HG03432 (cell line): Measurements from ENCODE around the gene SYVN1.
"Not testable (repeated sequence)": the region's sequence is repeated elsewhere in the genome, so short reads cannot be mapped to it uniquely, and the experiment has no call there.

Source experiments
- ATAC-seq: cut with Tn5 transposase; IDR thresholded peaks from one replicate; pipeline ENCODE4 v1.9.1; 2021; ENCODE audit warnings: mild to moderate bottlenecking, moderate library complexity; ENCODE audit not compliant: unreplicated experiment

Gene SYVN1

GRCh38 chr11:65134240-65134951, at the start of gene SYVN1:
Gene SYVN1 (minus strand): TSS chr11:65134519. CDS start chr11:65133601, 918 bp downstream.
- peak; percentile 66 for ATAC-seq

- ATAC-seq = no peak
Measured at GRCh38 chr11:65183201-65183891, 49.0 kb upstream of the SYVN1 start.

- ATAC-seq = no peak
Measured at GRCh38 chr11:65182258-65183170, 48.2 kb upstream of the SYVN1 start.

DNA sequence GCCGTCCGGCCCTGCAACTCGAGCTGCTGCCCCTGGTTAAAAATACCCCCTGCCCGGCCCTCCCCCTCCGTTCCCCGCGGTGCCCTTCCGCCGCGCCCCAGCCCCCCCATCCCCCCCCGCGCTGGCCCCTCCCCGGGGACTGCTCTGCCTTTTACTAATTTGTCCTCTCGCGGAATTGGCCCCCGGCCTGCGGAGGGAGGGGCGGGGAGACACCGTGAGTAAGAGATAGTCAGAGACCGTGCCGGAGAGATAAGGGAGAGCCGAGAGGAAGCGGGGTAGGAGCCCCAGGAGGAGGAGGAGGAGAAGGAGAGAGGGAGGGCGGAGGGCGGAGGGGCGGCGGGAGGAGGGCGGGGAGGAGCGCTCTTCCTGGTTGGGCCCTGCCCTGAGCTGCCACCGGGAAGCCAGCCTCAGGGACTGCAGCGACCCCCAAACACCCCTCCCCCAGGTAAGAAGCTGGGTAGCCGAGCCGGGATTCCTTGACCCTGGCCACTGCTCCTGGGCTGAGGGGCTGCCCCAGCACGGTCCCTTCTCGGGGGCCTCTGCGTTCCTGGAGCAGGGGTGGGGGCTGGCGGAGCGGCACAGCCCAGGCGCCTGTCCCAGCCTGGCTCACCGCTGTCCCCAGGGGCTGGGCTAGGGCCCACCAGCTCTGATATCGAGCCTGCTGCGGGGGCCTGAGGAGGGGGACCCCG, 47.4 kb upstream of the SYVN1 start, which contains the start of gene CAPN1:
Gene CAPN1, plus strand, starts transcription at position 360 of the 689 bp plus-strand sequence. CDS start 774 bp downstream, outside the sequence.
- peak; percentile 48 for ATAC-seq

GRCh38 chr11:65180877-65181568, 46.7 kb upstream of the SYVN1 start:
- ATAC-seq = peak; percentile 73

DNA sequence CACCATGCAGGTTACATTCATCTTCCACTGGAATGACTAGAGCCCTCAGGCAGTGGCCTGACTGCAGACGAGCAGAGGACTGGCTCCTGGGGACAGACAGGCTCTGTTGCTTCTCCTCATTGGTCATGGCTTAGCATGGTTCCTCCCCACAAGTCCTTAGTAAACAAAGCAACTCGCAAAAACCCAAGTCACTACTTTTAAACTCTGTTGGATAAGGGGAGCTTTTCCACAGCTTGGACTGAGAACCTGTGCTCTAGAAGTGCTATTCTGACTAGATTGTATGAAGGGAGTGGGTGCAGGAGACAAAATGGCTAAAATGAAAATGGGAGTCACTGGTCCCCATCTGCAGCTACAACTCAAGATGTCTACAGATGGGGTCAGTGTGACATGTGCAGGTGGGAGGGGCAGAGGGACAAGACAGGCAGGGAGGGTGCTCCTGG, 40.3 kb upstream of the SYVN1 start:
- ATAC-seq = not testable (repeated sequence)

GRCh38 chr11:65172600-65172999, 38.3 kb upstream of the SYVN1 start:
- ATAC-seq = no peak

DNA sequence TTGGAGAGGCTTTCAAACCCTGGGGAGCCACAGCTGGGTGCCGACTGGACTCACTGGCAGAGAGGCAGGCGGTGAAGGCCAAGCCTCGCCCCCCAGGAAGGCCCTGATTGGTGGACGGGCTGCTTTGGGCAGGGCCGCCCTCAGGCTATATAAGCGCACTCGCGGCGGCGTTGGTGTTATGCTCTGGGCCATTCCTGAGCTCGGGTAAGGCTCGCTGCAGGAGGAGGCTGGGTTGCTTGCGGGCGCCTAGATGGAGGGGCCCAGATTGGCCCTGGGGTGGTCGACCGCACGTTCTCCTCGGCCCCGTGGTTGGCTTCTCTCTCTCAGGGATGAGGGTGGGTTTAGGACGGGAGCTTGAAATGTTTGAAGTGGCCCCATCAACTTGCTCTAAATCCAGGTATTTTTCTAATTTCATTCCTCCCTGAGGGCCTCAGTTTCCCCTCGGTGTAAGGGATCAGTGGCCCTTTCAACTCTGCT, 35.8 kb upstream of the SYVN1 start, which contains the start of gene SPDYC:
Gene SPDYC, plus strand, starts transcription at position 176 of the 477 bp plus-strand sequence. CDS start 1,125 bp downstream, outside the sequence.
- no peak for ATAC-seq

GRCh38 chr11:65169164-65169641, 34.9 kb upstream of the SYVN1 start:
- ATAC-seq = no peak

DNA sequence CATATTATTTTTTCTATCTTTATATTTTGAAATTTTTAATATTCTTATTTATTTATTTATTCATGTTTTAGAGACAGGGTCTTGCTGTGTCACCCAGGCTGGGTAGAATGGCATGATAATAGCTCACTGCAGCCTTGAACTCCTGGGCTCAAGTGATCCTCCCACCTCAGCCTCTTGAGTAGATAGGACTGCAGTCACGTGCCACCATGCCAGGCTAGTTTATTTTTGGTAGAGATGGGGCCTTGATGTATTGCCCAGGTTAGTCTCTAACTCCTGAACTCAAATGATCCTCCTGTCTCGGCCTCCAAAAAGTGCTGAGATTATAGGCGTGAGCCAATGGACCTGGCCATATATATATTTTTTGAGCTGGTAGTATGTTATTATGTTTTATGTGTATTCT, 33.3 kb upstream of the SYVN1 start:
- no peak for ATAC-seq

GRCh38 chr11:65166893-65167292, 32.6 kb upstream of the SYVN1 start:
- no peak for ATAC-seq

DNA sequence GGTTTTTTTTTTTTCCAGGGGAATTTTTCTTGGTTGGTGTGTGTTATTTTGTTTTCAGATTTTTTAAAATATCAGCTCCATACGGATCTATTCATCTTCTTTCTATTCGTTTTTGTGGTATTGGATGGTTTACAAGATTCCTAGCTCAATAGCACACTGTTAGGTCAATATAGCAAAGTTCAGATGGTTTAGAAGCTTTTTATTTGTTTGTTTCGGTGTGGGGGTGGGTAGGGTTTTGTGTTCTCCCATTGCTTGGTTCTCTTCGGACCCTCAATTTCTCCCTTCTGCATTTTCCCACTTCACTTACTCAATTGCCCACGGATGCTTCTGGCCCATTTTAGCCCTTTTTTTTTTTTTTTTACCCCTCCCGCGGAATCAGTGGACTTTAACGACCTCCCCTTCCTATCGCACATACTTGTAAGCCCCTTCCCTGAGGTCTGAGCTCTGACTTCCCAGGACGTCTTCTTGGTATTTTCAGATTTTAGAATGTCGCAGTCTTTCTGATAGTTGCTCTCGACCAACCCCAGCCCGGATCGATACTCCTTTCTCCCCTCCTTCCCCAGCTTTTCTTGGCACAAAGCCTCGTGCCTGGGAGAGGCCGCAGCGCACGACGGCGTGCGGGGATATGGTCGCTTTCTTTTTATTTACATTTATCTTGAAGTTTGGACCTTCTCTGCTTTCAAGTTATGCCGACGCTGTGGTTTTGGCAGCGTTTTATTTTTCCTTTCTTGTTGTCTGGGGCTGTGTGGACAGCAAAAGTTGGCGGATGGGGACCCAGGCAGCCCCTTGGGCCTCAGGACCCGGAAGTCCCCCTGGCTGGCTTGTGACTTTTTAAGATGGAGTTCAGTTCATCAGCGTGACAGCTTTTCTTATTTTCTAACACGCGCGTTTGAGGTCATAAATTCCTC, 31.3 kb upstream of the SYVN1 start:
- ATAC-seq = no peak

- ATAC-seq = no peak
Measured at GRCh38 chr11:65163684-65164083, 29.4 kb upstream of the SYVN1 start.

DNA sequence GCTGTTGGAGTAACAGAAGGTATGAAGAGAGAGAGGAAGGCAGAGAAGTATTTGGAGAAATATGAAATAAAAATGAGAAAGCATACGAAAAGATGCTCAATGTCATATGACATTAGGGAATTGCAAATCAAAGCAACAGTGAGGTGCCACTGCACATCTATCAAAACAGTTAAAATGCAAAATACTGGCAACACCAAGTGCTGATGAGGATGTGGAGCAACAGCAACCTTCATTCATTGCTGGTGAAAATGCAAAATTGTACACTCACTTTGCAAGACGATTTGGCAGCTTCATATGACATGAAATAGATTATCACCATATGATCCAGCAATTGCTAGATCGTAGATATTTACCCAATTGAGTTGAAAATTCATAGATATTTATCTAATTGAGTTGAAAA, 26.3 kb upstream of the SYVN1 start:
- ATAC-seq = no peak

- ATAC-seq = no peak
Measured at GRCh38 chr11:65159012-65159411, 24.7 kb upstream of the SYVN1 start.

DNA sequence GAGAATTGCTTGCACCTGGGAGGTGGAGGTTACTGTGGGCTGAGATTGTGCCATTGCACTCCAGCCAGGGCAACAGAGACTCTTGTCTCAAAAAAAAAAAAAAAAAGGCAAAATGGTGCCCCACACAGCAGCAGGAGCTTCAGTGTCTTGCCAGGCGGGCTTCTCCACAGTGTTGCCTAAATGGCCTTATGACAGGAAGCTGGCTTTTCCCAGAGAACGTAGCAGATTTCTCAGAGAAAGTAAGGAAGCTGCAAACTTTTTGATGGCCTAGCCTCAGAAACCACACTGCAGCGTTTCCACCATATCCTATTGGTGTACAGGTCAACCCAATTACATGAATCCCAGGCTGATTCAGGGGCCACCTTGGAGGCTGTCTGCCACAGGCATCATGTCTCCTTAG, 23.0 kb upstream of the SYVN1 start:
- no peak for ATAC-seq

- ATAC-seq = no peak
Measured at GRCh38 chr11:65156926-65157325, 22.6 kb upstream of the SYVN1 start.

DNA sequence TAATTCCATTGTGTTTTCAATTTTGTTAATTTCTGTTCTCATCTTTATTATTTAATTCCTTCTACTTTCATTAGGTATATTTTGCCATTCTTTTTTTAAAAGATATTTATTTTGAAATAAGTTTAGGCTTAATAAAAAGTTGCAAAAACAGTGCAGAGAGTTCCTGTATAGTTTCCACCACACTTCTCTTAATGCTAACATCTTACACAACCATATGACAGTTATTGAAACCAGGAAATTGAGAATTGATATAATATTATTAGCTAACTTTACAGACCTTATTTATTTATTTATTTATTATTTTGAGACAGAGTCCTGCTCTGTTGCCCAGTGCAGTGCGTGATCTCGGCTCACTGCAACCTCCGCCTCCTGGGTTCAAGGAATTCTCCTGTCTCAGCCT, 21.9 kb upstream of the SYVN1 start:
- no peak for ATAC-seq

- ATAC-seq = no peak
Measured at GRCh38 chr11:65152122-65152521, 17.8 kb upstream of the SYVN1 start.
